Neural cell (in vitro differentiated cells): Measurements from ENCODE around the gene FCGR1A.
"Not testable (repeated sequence)": the region's sequence is repeated elsewhere in the genome, so short reads cannot be mapped to it uniquely, and the experiment has no call there.

Experiments used
- EP300 ChIP-seq: fragments of 450-650 bp; conservative IDR thresholded peaks from 2 replicates; pipeline ENCODE4 v1.6.1; 2014; ENCODE audit warnings: antibody characterized with exemption, mild to moderate bottlenecking, moderate library complexity; ENCODE audit not compliant: poor library complexity, severe bottlenecking
- EZH2 ChIP-seq: fragments of 200-600, 300-800 bp; shearing (Covaris generic), sonication (generic); IDR thresholded peaks from 2 replicates; pipeline ENCODE4 v1.6.1; 2014; ENCODE audit warnings: antibody characterized with exemption, low read length, borderline replicate concordance, mild to moderate bottlenecking; ENCODE audit not compliant: insufficient read depth, poor library complexity, severe bottlenecking
- MXI1 ChIP-seq: fragments of 450-650 bp; conservative IDR thresholded peaks from 2 replicates; pipeline ENCODE4 v1.6.1; 2014; ENCODE audit warnings: antibody characterized with exemption, mild to moderate bottlenecking; ENCODE audit not compliant: poor library complexity, severe bottlenecking
- POLR2AphosphoS5 ChIP-seq: IDR thresholded peaks from 2 replicates; pipeline ENCODE4 v1.6.1; 2012
- RAD21 ChIP-seq: fragments of 450-650 bp; conservative IDR thresholded peaks from 2 replicates; pipeline ENCODE4 v1.6.1; 2014; ENCODE audit warnings: antibody characterized with exemption, mild to moderate bottlenecking, moderate library complexity
- TAF1 ChIP-seq: IDR thresholded peaks from 2 replicates; pipeline ENCODE4 v1.6.1; 2012; ENCODE audit warnings: low read depth
- TF ChIP-seq, protein P1 (sequence below): IDR thresholded peaks from 2 replicates; pipeline ENCODE4 v1.6.1; 2012; ENCODE audit warnings: borderline replicate concordance
- TF ChIP-seq, protein P2 (sequence below): fragments of 450-650 bp; IDR thresholded peaks from 2 replicates; pipeline ENCODE4 v1.5.1; 2014; ENCODE audit warnings: antibody characterized with exemption, mild to moderate bottlenecking, moderate library complexity; ENCODE audit not compliant: poor library complexity, severe bottlenecking

DNA sequence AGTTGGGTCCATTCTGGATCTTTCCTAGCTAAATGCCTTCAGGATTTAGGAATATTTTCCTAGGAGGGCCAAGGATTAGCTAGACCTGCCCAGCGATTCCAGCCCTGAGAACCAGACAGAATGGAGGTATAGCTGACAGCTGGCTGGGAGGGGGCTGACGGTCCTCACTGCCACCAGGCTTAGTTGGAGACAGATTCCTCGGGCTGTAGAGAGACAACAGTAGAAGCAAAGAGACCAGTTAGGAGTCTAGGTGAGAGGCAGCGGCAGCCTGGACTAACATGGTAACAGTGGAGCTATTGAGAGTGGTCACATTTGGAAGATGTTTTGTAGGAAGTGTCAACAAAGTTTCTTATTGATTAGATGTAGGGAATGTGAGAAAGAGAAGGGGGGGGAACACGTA lies 11.4 kb downstream of the FCGR1A start:
- TF ChIP-seq, protein P1, sequence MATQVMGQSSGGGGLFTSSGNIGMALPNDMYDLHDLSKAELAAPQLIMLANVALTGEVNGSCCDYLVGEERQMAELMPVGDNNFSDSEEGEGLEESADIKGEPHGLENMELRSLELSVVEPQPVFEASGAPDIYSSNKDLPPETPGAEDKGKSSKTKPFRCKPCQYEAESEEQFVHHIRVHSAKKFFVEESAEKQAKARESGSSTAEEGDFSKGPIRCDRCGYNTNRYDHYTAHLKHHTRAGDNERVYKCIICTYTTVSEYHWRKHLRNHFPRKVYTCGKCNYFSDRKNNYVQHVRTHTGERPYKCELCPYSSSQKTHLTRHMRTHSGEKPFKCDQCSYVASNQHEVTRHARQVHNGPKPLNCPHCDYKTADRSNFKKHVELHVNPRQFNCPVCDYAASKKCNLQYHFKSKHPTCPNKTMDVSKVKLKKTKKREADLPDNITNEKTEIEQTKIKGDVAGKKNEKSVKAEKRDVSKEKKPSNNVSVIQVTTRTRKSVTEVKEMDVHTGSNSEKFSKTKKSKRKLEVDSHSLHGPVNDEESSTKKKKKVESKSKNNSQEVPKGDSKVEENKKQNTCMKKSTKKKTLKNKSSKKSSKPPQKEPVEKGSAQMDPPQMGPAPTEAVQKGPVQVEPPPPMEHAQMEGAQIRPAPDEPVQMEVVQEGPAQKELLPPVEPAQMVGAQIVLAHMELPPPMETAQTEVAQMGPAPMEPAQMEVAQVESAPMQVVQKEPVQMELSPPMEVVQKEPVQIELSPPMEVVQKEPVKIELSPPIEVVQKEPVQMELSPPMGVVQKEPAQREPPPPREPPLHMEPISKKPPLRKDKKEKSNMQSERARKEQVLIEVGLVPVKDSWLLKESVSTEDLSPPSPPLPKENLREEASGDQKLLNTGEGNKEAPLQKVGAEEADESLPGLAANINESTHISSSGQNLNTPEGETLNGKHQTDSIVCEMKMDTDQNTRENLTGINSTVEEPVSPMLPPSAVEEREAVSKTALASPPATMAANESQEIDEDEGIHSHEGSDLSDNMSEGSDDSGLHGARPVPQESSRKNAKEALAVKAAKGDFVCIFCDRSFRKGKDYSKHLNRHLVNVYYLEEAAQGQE, result not testable (repeated sequence)
- not testable (repeated sequence) for TF ChIP-seq POLR2AphosphoS5, EP300, EZH2, MXI1, TAF1, RAD21
- TF ChIP-seq, protein P2, sequence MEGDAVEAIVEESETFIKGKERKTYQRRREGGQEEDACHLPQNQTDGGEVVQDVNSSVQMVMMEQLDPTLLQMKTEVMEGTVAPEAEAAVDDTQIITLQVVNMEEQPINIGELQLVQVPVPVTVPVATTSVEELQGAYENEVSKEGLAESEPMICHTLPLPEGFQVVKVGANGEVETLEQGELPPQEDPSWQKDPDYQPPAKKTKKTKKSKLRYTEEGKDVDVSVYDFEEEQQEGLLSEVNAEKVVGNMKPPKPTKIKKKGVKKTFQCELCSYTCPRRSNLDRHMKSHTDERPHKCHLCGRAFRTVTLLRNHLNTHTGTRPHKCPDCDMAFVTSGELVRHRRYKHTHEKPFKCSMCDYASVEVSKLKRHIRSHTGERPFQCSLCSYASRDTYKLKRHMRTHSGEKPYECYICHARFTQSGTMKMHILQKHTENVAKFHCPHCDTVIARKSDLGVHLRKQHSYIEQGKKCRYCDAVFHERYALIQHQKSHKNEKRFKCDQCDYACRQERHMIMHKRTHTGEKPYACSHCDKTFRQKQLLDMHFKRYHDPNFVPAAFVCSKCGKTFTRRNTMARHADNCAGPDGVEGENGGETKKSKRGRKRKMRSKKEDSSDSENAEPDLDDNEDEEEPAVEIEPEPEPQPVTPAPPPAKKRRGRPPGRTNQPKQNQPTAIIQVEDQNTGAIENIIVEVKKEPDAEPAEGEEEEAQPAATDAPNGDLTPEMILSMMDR, result not testable (repeated sequence)
